ENCODE measurements around the gene IGF2R.

IGF2R gene

DNA sequence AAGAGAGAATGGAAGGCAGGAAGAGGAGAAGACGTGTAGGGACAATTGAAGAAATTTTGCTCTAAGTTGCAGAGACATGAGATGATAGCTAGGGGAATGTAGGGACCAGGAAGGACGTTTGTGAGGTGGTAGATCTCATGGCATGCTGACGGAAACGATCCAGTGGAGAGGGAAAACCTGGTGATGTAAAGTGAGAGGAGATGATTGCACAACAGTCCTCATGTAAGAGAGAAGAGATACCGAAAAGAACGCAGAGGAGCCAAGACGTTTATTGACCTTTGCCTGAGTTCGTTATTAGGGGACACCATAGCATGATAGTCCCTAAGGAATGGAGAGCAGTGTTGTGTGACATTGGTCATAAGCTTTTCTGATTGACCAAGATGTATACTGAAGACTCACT lies 55.3 kb downstream of the IGF2R start:
- in situ Hi-C loops (cut with MboI; ENCODE audit: low sequenced_read_pairs), result no loop called here

GRCh38 chr6:160027076-160027475 lies 58.2 kb downstream of the IGF2R start:
- in situ Hi-C loops (cut with MboI; ENCODE audit: low sequenced_read_pairs), result no loop called here

- in situ Hi-C loops (cut with MboI; ENCODE audit: low sequenced_read_pairs), result no loop called here
Observed at GRCh38 chr6:160027931-160028330, 59.0 kb downstream of the IGF2R start.

- in situ Hi-C loops (cut with MboI; ENCODE audit: low sequenced_read_pairs), result no loop called here
Observed at GRCh38 chr6:160028487-160029275, 59.8 kb downstream of the IGF2R start.

DNA sequence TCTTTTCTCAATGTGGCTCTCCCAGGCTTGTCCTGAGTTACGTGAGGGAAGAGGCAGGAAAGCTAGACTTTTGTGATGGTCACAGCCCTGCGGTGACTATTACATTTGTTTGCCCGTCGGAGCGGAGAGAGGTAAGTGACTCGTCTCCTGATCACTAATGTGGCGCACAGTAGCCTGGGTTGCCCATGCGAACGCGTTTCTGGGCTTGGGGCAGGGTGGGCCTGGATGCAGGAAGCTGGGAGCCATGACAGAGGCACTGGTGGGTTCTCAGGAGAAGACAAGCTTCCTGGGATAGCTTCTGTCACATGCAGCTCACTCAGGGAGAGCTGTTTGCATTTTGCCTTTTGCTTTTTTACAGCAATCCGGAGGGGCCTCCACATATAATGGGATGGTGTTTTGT lies 60.6 kb downstream of the IGF2R start:
- in situ Hi-C loops (cut with MboI; ENCODE audit: low sequenced_read_pairs), result no loop called here

DNA sequence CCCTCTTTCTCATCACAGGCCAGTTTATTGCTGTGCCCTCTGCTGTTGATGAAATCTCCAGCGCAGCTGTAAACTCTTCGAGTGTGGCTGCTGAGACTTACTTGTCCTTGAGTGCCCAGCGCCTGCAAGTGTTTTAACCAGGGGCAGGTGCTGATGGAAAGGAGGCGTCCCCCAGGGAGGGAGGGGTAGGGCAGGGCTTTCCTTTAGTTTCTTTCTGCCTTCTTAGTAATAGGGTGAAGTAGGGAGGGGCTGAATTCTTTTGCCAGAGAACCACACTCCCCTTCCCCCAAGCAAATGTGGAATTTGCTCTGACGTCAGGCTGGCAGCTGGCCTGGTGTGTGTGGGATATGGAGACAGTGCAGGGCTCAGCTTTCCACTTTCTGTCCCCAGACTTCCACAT lies 61.2 kb downstream of the IGF2R start:
- in situ Hi-C loops (cut with MboI; ENCODE audit: low sequenced_read_pairs), result no loop called here

- in situ Hi-C loops (cut with MboI; ENCODE audit: low sequenced_read_pairs), result no loop called here
Observed at GRCh38 chr6:160031442-160031841, 62.6 kb downstream of the IGF2R start.

- in situ Hi-C loops (cut with MboI; ENCODE audit: low sequenced_read_pairs), result no loop called here
Observed at GRCh38 chr6:160031871-160032270, 63.0 kb downstream of the IGF2R start.

DNA sequence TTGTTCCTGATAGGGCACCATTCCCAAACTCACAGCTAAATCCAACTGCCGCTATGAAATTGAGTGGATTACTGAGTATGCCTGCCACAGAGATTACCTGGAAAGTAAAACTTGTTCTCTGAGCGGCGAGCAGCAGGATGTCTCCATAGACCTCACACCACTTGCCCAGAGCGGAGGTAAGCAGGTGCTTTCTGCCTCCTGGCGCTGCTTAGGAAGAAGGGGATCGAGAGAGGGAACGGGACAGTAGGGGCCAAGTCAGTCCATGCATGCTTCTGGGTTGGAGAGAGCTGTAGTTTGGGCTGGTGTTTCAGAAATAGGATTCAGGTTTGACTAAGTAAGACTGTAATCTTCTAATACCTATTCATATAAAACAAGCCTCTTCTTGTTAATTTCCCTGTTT lies 63.7 kb downstream of the IGF2R start:
- in situ Hi-C loops (cut with MboI; ENCODE audit: low sequenced_read_pairs), result no loop called here

DNA sequence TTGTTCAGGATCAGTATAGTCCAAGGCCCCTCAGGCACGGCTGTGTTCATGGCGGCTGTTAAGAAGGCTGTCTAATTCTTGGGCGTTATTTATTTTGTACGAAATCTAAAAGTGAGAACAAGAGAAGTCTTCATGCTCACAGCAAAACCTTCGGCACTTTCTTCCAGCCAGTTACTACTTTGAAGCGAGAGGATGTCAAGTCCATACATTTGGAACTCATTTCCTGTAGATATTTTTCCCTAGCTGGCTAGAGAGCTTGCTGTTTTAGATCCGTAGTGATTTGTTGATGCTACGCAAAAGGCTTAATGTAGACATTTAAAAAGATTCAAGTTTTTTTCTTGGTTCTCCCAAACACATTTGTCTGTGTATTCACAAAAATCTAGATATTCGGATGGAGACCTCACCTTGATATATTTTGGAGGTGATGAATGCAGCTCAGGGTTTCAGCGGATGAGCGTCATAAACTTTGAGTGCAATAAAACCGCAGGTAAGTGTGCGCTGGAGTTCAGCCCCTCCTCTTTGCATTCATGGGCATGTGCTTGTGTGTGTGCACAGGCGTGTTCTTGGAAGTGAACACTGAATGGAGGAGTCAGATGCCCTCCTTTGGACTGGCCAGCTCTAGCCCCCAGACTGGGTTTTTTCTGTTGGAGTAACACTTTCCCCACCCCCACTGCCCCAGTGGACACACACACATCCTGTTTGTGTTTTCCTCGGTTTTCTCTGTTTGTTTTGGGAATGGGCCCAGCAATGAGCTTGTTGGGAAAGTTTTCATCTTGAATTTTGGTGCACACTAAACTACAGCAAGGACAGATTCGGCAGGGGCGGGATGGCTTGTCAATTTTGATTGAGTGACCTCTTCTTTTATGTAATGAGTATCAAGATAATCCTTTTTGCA lies 65.4 kb downstream of the IGF2R start:
- in situ Hi-C loops (cut with MboI; ENCODE audit: low sequenced_read_pairs), result no loop called here

DNA sequence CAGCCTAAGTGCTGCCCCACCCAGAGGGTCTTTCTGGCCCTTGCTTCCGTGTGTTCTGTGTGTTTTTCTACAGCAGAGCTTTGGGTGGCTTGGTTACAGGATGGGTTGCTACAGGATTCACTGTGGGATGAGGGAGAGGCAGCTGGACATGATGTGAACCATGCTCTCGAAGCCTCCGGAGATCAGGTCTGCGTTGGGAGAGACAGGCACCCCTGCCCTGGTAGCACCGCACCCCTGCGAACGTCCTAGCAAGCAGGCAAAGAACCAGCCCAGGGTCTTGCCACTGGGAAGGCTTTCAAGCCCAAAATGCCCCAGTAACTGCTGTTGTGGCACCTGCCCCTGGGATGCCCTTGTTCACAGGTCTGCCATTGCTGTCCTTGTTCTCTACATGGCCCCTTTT lies 66.4 kb downstream of the IGF2R start:
- in situ Hi-C loops (cut with MboI; ENCODE audit: low sequenced_read_pairs), result no loop called here

GRCh38 chr6:160035693-160036330 lies 66.9 kb downstream of the IGF2R start:
- in situ Hi-C loops (cut with MboI; ENCODE audit: low sequenced_read_pairs), result no loop called here

GRCh38 chr6:160036331-160036695 lies 67.4 kb downstream of the IGF2R start:
- in situ Hi-C loops (cut with MboI; ENCODE audit: low sequenced_read_pairs), result no loop called here

DNA sequence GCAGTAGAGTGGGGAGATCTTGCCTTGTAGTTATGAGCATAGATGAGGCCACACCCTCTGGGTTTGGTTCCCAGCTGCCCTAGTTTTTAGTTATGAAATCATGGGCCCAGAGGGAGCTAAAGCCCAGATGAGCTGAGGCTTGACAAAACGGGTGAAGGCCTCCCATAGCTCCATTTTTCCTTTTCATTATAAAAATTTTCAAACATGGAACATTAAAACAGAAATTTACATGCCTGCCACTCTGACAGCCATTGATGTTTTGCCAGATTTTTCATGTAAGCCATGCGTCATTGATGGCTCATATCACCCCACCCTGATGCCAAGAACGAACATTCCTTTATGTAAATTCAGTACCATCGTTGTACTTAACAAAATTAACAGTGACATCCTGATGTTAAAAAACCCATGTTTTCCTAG lies 67.9 kb downstream of the IGF2R start:
- in situ Hi-C loops (cut with MboI; ENCODE audit: low sequenced_read_pairs), result no loop called here

DNA sequence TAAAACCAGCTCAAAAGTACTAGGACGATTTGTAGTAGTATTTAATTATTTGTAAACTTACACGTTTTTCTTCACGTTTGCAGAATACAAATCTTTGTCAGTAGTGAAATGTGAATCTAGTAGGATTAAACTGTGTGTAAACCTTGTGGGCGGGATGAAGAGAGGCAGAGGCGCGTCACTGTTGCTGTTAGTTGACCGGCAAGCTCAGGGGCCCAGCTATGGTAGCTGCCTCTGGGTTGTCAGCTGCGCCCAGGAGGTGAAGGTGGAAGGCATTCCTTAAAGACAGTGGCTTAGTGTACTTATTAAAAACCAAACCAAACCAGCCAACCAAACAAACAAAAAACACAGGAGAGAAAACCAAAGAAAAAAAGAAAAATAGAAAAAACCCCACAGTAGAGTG lies 69.6 kb downstream of the IGF2R start:
- in situ Hi-C loops (cut with MboI; ENCODE audit: low sequenced_read_pairs), result no loop called here

GRCh38 chr6:160039441-160039840 lies 70.6 kb downstream of the IGF2R start:
- in situ Hi-C loops (cut with MboI; ENCODE audit: low sequenced_read_pairs), result no loop called here

DNA sequence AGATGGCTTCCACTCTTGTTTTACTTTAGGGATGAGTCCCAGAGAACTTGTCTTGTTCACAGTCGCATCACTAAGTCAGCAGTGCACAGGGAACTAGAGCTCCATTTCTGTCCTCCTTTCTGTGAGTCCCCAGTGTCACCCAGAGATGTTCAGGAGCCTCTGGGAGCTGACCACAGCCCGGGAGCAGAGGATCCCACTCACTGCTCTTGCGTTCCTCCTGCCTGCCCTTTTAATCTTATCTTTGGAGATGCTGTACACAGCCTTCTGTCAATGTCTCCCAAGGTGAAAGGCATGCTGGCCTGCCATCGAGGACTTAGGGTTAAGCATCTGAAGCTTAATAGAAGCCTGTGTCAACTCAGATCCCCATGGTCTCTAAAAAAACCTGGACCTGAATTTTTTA lies 71.2 kb downstream of the IGF2R start:
- in situ Hi-C loops (cut with MboI; ENCODE audit: low sequenced_read_pairs), result no loop called here

DNA sequence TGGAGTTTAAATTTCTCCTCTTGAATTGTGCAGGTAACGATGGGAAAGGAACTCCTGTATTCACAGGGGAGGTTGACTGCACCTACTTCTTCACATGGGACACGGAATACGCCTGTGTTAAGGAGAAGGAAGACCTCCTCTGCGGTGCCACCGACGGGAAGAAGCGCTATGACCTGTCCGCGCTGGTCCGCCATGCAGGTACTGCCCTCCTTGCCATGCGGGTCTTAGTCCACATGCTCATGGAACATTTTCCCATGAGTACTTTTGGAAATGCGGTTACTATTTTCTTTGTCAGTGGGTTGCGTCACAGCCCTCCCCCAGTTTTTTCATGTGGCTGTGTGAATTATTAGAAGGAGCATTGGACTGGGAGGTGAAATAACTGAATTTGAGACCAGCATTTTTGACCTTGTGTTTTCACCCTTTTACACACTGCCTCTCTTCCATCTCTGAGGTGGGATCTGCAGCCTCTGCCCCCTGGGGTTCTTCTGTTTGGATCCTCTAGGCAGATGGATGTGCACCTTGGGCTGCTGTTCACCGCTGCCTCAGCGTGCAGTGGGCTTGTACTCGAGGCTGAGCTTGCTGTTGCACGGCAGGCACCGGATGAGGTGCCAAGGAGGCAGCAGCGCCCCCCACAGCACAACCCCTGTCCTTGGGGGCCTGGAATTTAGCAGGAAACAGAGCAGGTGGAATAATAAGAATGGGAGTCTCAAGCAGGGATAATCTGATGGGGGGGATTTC lies 71.8 kb downstream of the IGF2R start:
- in situ Hi-C loops (cut with MboI; ENCODE audit: low sequenced_read_pairs), result no loop called here

DNA sequence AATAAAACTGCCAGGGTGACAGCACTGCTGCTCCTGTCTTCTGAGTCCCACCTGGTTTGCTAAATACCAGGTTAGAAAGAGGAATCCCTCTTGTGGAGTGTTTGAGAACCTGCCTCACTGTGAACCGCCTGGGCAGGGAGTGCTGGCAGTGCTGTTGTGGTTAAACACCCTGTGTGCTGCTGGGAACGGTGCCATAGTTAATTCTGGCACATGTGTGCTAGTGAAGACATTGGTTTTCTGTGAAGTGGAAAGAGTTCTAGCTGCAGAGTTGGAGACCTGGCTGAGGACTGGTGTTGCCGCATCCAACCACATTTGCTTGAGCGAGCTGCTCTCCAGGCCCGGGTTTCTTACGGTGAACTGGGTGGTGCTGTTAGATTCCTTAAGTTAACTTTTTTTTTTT lies 72.7 kb downstream of the IGF2R start:
- in situ Hi-C loops (cut with MboI; ENCODE audit: low sequenced_read_pairs), result no loop called here

DNA sequence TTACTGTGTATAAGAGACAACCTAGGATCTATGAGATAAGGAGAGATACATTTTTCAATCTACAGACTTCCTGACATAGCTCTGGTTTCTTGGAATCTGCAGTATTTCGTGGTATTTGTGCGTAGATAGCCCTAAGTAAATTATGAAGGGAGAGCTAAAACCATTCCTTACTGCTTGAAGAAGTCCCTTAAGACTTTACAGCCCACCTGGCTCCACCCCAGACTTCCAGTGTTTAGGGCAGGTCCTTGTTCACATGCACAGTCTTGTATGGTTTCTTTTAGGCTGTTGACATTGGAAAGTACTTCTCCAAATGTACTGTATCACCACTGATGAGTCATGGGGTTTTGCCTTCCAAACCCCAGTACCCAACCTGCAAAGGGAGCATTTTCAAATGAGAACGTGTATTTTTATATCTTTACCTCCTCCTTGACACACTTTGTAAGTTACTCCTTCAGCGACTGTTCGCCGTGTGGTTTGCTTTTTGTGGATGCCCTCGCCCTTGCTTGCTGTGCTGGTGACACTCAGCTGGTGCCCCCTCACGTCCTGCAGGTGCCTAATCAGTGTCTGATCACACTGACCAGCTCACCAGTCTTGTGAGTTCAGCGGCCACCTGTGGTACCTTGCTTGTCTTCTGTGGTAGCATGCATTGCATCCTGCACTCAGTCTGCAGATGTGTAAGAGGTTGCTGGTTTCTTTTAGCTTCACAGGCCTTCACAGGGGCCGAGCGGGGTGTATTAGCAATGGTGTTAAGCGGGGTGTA lies 73.3 kb downstream of the IGF2R start:
- in situ Hi-C loops (cut with MboI; ENCODE audit: low sequenced_read_pairs), result no loop called here

All from hTERT RPE-1 (cell line).